Sigmoid colon (tissue), 3 donors: ENCODE measurements around the gene GSTCD.

Source experiments
- CTCF ChIP-seq, 4 experiments: fragments of 450-650 bp in 3 of 4; fragments of 200-600 bp in 1 of 4; IDR thresholded peaks; one replicate each; pipeline ENCODE4 v1.5.1; 2016 to 2019; ENCODE audit warnings: antibody characterized with exemption in 4 of 4, mild to moderate bottlenecking in 3 of 4, moderate library complexity in 2 of 4
- POLR2A ChIP-seq, 2 donors: fragments of 450-650 bp; IDR thresholded peaks; one replicate each; pipeline ENCODE4 v1.6.1; 2016; ENCODE audit warnings: antibody characterized with exemption in 2 of 2, mild to moderate bottlenecking in 2 of 2, moderate library complexity in 2 of 2

- TF ChIP-seq CTCF (IDR thresholded peaks at IDR 0.05): no peak
- no peak for TF ChIP-seq POLR2A (IDR thresholded peaks at IDR 0.05)
Observed at GRCh38 chr4:105758958-105759357, 50.4 kb downstream of the GSTCD start.
